Keratinocyte (primary cell): ENCODE measurements around the gene SMTNL2.

Experiments
- CTCF ChIP-seq, 3 experiments: IDR thresholded peaks in 1 of 3; conservative IDR thresholded peaks in 1 of 3; optimal IDR thresholded peaks in 1 of 3; 2 replicates in 2 of 3; 3 replicates in 1 of 3; pipeline versions ENCODE3 to v1.5.1; 2011; ENCODE audit warnings: low read length in 3 of 3, mild to moderate bottlenecking in 3 of 3, moderate library complexity in 2 of 3, control low read depth in 1 of 3, inconsistent platforms in 1 of 3; ENCODE audit not compliant: insufficient read depth in 2 of 3; ENCODE audit errors: extremely low read depth in 1 of 3
- EZH2 ChIP-seq: IDR thresholded peaks from one replicate; pipeline ENCODE4 v1.6.1; 2012; ENCODE audit warnings: inconsistent platforms, mild to moderate bottlenecking, low read length, moderate library complexity

GRCh38 chr17:4600563-4600962 lies 16.2 kb downstream of the SMTNL2 start:
- no peak for TF ChIP-seq CTCF (optimal IDR thresholded peaks at IDR 0.05 in 1 of 3, IDR thresholded peaks at IDR 0.05 in 1 of 3, conservative IDR thresholded peaks at IDR 0.05 in 1 of 3; ENCODE audit: extremely low read depth in 1 of 3, insufficient read depth in 2 of 3, low read length in 3 of 3)
- no peak for TF ChIP-seq EZH2
